ENCODE data around the gene LARP1. TPM values are rescaled to one million over a fixed set of nuclear protein-coding genes. Genes with fewer than 3 reads are reported as not detected.

LARP1 gene
- total RNA-seq, 1 donor from 2014 or later: 249 TPM

GRCh38 chr5:154751854-154752253 lies 3.3 kb upstream of the LARP1 start:
- Mint-ChIP-seq H3K27ac (no peak overlapping the region), H3K4me3 (no peak overlapping the region)

GRCh38 chr5:154753792-154754191 lies 1.4 kb upstream of the LARP1 start:
- H3K36me3 Mint-ChIP-seq: no peaks in the 10 kb centered on the region
- H3K4me3 Mint-ChIP-seq: peak overlapping the region; percentile 74
- peak overlapping the region; percentile 97 for H3K27ac Mint-ChIP-seq
- H3K9me3 Mint-ChIP-seq: no peaks in the 10 kb centered on the region
- no peaks in the 10 kb centered on the region for H3K27me3 Mint-ChIP-seq (ENCODE audit: low read depth)
- H3K4me1 Mint-ChIP-seq: peaks cover 35% of the 10 kb centered on the region
- TF ChIP-seq CTCF (IDR thresholded peaks at IDR 0.05; ENCODE audit: unreplicated experiment): no peak
- peak in 1 of 2 experiments; percentile 48 for DNase-seq (ENCODE audit: low spot score in 2 of 2, unreplicated experiment in 2 of 2)

More at GRCh38 chr5:154751854-154752253, 3.3 kb upstream of the LARP1 start:
- H3K36me3 Mint-ChIP-seq: no peaks in the 10 kb centered on the region
- no peaks in the 10 kb centered on the region for H3K9me3 Mint-ChIP-seq
- DNase-seq (ENCODE audit: low spot score in 2 of 2, unreplicated experiment in 2 of 2): no peak
- TF ChIP-seq CTCF (IDR thresholded peaks at IDR 0.05; ENCODE audit: unreplicated experiment): no peak
- H3K4me1 Mint-ChIP-seq: peaks cover 24% of the 10 kb centered on the region
- H3K27me3 Mint-ChIP-seq (ENCODE audit: low read depth): no peaks in the 10 kb centered on the region

GRCh38 chr5:154754460-154755360 lies 467 bp upstream of the LARP1 start:
- H3K4me3 Mint-ChIP-seq: peak overlapping the region; percentile 74
- H3K4me1 Mint-ChIP-seq: peaks cover 41% of the 10 kb centered on the region
- DNase-seq (ENCODE audit: low spot score in 2 of 2, unreplicated experiment in 2 of 2): peak; percentile 98
- no peaks in the 10 kb centered on the region for H3K9me3 Mint-ChIP-seq
- TF ChIP-seq CTCF (IDR thresholded peaks at IDR 0.05; ENCODE audit: unreplicated experiment): peak; percentile 22
- peak overlapping the region; percentile 97 for H3K27ac Mint-ChIP-seq
- no peaks in the 10 kb centered on the region for H3K27me3 Mint-ChIP-seq (ENCODE audit: low read depth)
- H3K36me3 Mint-ChIP-seq: no peaks in the 10 kb centered on the region

- TF ChIP-seq CTCF (IDR thresholded peaks at IDR 0.05; ENCODE audit: unreplicated experiment): no peak
- Mint-ChIP-seq H3K36me3 (no peaks in the 10 kb centered on the region), H3K4me3 (peak overlapping the region; percentile 86), H3K27ac (peak overlapping the region; percentile 89), H3K9me3 (no peaks in the 10 kb centered on the region), H3K27me3 (ENCODE audit: low read depth) (no peaks in the 10 kb centered on the region), H3K4me1 (peaks cover 51% of the 10 kb centered on the region)
- DNase-seq (ENCODE audit: low spot score in 2 of 2, unreplicated experiment in 2 of 2): peak; percentile 34 to 57
Observed at GRCh38 chr5:154756009-154756867, 1.1 kb downstream of the LARP1 start.

GRCh38 chr5:154756868-154757813 lies 2.0 kb downstream of the LARP1 start:
- Mint-ChIP-seq H3K4me3 (peak overlapping the region; percentile 86), H3K27ac (peak overlapping the region; percentile 89), H3K9me3 (no peaks in the 10 kb centered on the region), H3K36me3 (no peaks in the 10 kb centered on the region), H3K27me3 (ENCODE audit: low read depth) (no peaks in the 10 kb centered on the region), H3K4me1 (peaks cover 59% of the 10 kb centered on the region)
- no peak for TF ChIP-seq CTCF (IDR thresholded peaks at IDR 0.05; ENCODE audit: unreplicated experiment)
- peak; percentile 30 to 47 for DNase-seq (ENCODE audit: low spot score in 2 of 2, unreplicated experiment in 2 of 2)

Measured in mesothelial cell of epicardium (in vitro differentiated cells).